Omental fat pad (tissue), 4 donors: ENCODE measurements around the gene EIF4G3. TPM values are rescaled to one million over a fixed set of nuclear protein-coding genes. Genes with fewer than 3 reads are reported as not detected.

ENCODE experiments used
- ATAC-seq: fragments of 150-250 bp; one replicate; pipeline ENCODE4 v1.9.1; 2016; ENCODE audit warnings: mild to moderate bottlenecking, moderate library complexity; ENCODE audit not compliant: low FRiP score
- DNase-seq: peaks from one replicate; pipeline ENCODE4 v3.0.0-alpha.2; 2019; ENCODE audit warnings: low spot score
- CTCF ChIP-seq, 3 donors: fragments of 450-650 bp; IDR thresholded peaks; one replicate each; pipeline ENCODE4 v1.5.1; 2016 to 2017; ENCODE audit warnings: antibody characterized with exemption in 3 of 3, mild to moderate bottlenecking in 3 of 3, moderate library complexity in 2 of 3
- total RNA-seq, 4 donors: library from RNA; depleted of rRNA; stranded (reverse); fragments of >200 nt; gene quantifications; one replicate each; pipeline ENCODE4 v1.1.0, GENCODE V29; 2016

The EIF4G3 gene
- total RNA-seq, 4 donors from 2014 or later, result 50.2 to 69.5 (median 51.8) TPM

GRCh38 chr1:20962576-20963258 lies 214.0 kb downstream of the EIF4G3 start:
- no peak for TF ChIP-seq CTCF (IDR thresholded peaks at IDR 0.05)
- no peak for ATAC-seq
- DNase-seq, result no peak

GRCh38 chr1:20958430-20958829 lies 218.3 kb downstream of the EIF4G3 start:
- TF ChIP-seq CTCF (IDR thresholded peaks at IDR 0.05), result no peak
- DNase-seq (no peak), ATAC-seq (no peak)

- DNase-seq (no peak), ATAC-seq (no peak)
- no peak for TF ChIP-seq CTCF (IDR thresholded peaks at IDR 0.05)
Measured at GRCh38 chr1:20956272-20956671, 220.4 kb downstream of the EIF4G3 start.

- TF ChIP-seq CTCF (IDR thresholded peaks at IDR 0.05), result no peak
- ATAC-seq (no peak), DNase-seq (no peak)
Measured at GRCh38 chr1:20950679-20951078, 226.0 kb downstream of the EIF4G3 start.

GRCh38 chr1:20949871-20950590 lies 226.7 kb downstream of the EIF4G3 start:
- ATAC-seq, result no peak
- no peak for DNase-seq
- TF ChIP-seq CTCF (IDR thresholded peaks at IDR 0.05), result no peak

GRCh38 chr1:20948101-20948500 lies 228.6 kb downstream of the EIF4G3 start:
- no peak for DNase-seq
- ATAC-seq, result no peak
- no peak for TF ChIP-seq CTCF (IDR thresholded peaks at IDR 0.05)

GRCh38 chr1:20947409-20947808 lies 229.3 kb downstream of the EIF4G3 start:
- ATAC-seq (no peak), DNase-seq (no peak)
- TF ChIP-seq CTCF (IDR thresholded peaks at IDR 0.05), result no peak
